Cortex of kidney (tissue), 1 donor: ENCODE results near the gene PRR23B.
"Not testable (repeated sequence)": the region's sequence is repeated elsewhere in the genome, so short reads cannot be mapped to it uniquely, and the experiment has no call there.

Experiments used
- DNase-seq: peaks from one replicate; lab custom pipeline; 2025; lab: John Stamatoyannopoulos, UW

Gene PRR23B

DNA sequence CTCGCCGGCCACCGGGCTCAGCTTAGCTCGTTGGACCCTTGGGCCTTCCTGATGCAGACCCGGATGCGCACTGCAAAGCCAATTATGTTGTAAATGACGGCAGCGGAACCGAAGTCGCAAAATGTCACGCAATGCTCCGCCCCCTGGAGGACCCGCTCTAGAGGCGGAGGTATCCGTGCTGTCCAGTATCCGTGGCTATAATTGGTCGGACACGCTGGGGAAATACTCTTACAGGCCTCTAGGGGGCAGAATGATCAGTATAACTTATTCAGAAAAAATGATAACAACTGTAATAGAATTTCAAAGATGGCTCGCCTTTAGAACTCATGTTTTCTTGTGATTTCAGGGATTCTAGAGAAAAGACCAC is at the start of gene PRR23B:
Gene PRR23B (minus strand): TSS at position 59 of the 367 bp plus-strand sequence. CDS start 265 bp downstream, outside the sequence.
- DNase-seq, result no peak

DNA sequence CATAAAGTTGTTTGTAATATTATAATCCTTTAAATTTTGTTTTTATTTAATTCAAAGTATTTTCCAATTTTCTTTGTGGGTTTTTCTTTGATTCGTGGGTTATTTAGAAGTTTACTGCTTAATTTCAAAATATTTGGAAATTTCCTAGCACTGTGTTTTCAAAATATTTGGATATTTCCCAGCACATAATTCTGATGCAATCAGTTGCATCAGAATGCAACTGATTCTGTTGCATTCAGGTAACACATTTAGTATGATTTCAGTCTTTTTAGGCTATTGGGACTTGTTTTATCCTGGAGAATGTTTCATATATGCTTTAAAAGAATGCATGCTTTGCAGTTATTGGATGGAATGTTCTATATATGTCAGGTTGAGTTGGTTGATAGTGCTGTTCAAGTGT is 42.2 kb upstream of the PRR23B start:
- DNase-seq, result no peak

- no peak for DNase-seq
These were observed 32.3 kb upstream of the PRR23B start for GRCh38 chr3:139052802-139053600.

- no peak for DNase-seq
These were observed 23.9 kb upstream of the PRR23B start, which contains the start of gene PRR23C for GRCh38 chr3:139044366-139045210. TSS of gene PRR23C (minus strand) at chr3:139044892. CDS start at chr3:139044620, 272 bp downstream.

GRCh38 chr3:139043554-139044365 is 23.0 kb upstream of the PRR23B start:
- DNase-seq, result no peak

- no peak for DNase-seq
These were observed 16.8 kb upstream of the PRR23B start for GRCh38 chr3:139037478-139037877.

- no peak for DNase-seq
These were observed 11.7 kb upstream of the PRR23B start for GRCh38 chr3:139032326-139033002.

GRCh38 chr3:139030576-139030975 is 9.8 kb upstream of the PRR23B start:
- not testable (repeated sequence) for DNase-seq

GRCh38 chr3:139024968-139025367 is 4.2 kb upstream of the PRR23B start:
- DNase-seq, result no peak

- DNase-seq, result no peak
These were observed 474 bp downstream of the PRR23B start for GRCh38 chr3:139020036-139020867.

- DNase-seq, result no peak
These were observed 4.2 kb downstream of the PRR23B start for GRCh38 chr3:139016430-139017048.

DNA sequence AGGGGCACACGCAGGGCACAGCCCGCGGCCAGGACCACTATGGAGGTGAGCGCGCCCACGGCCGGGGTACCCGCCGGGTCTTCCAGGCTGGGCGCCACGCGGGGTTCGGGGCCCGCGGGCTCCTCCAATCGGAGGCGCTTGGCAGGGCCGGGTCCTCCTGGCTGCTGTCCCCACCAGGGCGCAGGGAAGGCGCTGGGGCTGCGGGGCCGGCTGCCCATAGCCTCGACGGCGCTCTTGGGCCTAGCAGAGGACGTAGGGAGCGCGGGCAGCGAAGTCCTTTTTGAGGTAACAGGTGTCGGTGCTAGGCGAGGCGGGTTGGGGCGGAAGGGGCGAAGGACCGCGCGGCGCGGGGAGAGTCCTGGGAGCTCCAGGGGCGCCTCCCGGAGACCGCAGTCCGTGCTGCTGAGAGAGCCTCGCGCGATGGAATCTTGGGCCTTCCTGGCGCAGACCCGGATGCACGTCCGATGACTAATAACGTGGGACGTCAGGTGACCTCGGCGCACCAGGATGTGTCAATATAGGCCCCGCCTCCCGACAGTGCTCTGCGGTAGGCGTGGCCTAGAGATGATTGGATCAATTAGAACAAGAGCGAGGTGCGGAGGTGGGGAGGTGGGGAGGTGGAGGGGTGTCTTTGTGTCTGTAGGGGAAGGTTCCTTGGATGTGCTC is 14.5 kb downstream of the PRR23B start, which contains the start of gene PRR23A:
Gene PRR23A (minus strand): TSS at position 218 of the 666 bp plus-strand sequence. CDS start 0 bp downstream, at position 218.
- no peak for DNase-seq

GRCh38 chr3:139005356-139005993 is 15.3 kb downstream of the PRR23B start:
- DNase-seq, result no peak

DNA sequence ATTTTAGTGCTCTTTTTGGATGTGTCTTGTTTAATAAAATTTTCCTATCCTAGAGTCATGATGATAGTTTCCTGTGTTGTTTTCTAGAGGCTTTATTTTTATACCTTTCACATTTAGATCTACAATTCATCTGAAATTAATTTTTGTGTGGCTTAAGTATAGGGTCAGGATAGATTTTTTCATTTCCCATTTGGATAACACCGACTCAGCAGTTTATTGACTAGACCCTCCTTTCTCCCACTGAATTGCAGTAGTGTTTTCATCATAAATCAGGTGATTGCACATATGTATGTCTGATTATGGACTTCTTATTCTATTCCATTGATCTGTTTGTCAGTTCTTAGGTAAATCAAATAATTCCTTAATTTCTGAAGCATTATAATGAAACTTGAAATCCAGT is 25.0 kb downstream of the PRR23B start:
- DNase-seq, result no peak

DNA sequence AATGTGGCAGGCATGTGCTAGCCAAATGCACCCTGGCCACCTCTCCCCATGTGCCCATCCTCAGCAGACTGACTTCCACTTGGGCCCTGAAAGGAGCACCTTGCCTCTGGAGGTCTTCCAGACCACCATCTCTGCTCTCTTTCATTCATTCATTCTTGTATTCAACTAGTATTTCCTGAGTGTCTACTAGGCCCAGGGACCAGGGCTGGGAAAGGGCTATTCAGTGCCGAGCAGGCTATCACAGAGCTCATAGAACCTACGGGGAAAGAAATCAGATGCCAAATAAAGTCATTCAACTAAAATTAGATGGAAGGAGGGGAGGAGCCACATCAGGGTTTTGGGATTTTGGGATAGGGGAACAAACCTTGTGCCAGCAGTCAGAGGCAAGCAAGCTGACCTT is 33.5 kb downstream of the PRR23B start:
- DNase-seq, result no peak

- DNase-seq, result no peak
These were observed 34.8 kb downstream of the PRR23B start for GRCh38 chr3:138985932-138986331.

DNA sequence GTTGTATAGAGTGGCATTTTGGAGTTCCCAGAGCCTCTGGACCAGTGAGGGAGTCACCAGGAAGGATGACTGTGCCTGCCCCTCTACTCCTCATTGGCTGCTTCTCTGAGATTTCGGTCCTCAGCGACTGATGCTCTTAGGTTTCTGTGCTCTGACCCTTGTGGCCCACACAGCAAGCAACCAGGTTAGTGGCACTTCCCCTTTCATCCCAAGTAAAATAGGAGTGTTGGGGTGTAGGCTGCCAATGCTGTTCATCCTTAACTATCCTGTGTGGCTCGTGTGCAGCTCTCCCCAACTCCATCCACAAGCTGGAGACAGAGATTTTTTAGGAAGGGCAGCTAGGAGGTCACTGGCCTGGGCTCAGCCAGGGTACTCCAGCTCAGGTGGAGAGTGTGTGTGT is 35.9 kb downstream of the PRR23B start:
- no peak for DNase-seq

DNA sequence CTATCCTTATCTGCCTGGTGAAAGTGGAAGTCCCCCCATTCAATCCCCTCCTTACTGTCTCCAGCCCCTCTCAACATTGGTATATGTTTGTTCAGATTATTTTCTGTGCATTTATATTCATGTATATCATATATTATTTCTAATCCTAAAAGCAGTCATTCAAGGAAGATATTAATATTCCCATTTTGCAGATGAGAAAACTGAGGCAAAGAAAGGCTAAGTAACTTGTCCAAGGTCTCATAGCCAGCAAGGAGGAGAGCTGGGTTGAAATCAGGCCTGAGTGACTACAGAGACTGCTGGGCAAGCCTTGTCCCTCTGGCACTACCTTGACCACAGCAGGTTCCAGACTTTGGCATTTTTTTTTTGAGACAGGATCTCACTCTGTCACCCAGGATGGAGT is 44.7 kb downstream of the PRR23B start:
- no peak for DNase-seq

- no peak for DNase-seq
These were observed 45.4 kb downstream of the PRR23B start for GRCh38 chr3:138975351-138975750.
